Measurements from ENCODE around the gene FZD2.
"Not testable (repeated sequence)": the region's sequence is repeated elsewhere in the genome, so short reads cannot be mapped to it uniquely, and the experiment has no call there.

The FZD2 gene

DNA sequence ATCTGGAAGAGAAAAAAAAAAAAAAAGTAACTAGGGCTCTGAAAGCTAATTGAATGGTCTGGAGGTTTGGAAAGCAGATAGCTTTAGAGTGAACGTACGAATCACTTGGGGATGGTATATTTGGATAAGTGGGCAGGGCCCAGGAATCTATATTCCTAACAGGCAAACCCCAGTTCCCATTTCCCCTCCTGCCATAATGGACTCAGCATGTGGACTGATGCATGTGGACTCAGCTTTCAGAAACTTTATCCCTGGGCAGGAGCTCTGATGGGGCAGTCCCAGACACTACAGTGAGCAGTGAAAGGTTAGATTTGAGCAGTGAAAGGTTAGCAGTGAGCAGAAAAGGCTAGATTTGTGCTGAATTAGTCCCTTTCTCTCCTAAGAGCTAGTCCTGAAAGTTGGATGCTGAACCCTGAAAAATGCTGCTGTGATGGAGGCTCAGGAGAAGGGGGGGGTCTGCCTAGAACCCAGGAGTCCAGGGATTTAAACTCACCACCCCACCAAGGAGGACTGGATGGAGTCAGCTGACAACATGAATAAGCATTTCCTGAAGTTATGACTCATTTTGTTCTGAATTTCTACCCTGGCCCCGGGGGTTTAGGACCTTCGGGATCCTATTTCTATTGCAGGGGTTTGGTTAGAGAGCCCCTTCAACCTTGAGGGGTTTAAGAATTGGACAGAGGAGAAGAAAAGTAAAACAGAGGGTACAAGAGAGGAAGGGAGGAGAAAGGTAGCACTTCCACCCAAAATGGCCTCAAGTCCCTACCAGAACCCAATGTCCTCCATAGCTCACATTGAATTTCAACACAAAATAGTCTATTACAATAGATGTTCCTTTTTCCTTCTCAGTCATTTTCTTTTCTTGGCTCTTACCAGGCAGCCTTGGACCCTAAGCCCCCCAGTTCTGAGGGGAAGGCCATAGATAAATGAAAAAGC is 10.3 kb upstream of the FZD2 start:
- DNase-seq (ENCODE audit: low spot score): peak; percentile 64

DNA sequence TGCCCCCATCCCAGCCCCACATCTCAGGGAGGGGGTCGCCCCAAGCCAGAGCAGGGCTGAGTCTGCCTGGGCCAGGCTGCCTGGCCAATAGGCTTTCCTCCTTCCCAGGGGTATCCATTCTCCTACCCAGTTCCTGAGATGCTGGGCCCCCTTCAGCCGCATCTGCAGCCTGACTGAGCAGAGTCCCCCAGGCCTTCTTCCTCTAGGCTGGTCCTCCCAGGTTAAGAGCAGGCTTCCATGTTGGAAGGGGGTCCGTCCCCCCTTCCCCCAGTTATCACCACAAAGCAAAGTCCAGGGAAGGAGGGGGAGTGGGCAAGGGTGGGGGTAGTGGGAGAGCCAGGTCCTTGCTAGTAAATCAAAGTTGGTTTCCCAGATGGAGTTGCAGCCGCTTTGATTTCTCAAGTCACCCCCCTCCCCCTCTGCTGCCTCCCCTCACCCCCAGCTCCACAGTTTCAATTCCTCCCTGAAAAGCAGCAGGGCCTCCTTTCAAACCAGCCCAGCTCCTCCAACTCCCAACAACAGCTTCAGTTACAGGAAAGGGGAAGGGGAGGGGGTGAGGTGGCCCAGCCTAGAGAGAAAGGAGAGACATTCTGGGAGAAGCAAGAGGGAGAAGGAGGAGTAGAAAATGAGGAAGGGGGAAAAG is 9.5 kb upstream of the FZD2 start:
- no peak for DNase-seq (ENCODE audit: low spot score)

DNA sequence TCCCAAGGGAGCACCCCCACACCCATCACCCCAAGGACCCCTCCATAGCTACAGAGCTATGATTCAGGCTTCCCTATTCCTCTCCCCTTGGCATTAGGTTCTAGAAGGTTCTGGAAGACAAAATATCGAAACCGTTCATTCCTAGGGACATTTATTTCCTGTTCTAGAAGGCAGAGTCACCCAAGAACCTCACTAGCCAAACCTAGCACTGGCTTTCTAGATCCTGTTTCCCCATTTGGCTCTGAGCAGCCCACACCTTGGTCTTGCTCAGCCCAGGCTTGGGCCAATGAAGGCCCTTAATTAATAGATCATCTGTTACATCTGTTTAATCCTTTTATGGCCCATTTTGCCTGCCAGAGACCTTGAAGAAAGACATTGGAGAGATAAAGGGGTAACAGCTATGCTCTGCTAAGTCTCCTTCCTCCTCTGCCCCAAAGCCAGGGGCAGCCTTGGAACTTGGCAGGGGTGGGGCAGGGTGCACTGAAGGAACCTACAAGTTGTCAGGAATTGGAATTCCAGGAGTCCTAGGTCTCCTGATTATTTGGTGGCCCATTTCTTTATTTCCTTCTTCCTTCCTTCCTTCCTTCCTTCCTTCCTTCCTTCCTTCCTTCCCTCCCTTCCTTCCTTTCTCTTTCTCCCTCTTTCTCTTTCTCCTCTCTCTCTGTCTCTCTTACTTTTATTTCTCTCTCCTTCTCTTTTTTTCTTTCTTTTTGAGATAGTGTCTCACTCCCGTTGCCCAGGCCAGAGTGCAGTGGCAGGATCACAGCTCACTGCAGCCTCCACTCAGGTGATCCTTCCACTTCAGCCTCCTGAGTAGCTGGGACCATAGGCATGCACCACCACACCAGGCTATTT is 8.7 kb upstream of the FZD2 start:
- DNase-seq (ENCODE audit: low spot score): no peak

DNA sequence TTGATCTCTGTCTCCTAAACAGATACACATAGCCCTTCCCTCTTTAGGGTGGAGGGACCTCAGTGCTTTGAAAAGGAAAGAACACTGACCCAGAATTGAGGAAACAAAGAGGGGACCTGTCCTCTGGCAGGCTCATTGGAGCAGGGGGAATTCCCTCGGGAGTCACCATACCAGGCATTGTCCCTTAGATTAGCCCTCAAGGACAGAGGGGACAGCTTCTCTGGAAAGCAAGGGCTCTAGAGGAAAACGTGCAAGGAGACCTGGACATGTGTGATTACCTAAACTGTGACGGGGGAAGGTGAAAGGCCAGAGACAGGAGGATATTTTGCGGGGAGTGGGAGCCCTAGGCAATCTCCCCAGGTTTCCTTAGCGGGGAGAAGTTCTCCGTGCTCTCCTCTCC is 7.6 kb upstream of the FZD2 start:
- DNase-seq (ENCODE audit: low spot score): no peak

DNA sequence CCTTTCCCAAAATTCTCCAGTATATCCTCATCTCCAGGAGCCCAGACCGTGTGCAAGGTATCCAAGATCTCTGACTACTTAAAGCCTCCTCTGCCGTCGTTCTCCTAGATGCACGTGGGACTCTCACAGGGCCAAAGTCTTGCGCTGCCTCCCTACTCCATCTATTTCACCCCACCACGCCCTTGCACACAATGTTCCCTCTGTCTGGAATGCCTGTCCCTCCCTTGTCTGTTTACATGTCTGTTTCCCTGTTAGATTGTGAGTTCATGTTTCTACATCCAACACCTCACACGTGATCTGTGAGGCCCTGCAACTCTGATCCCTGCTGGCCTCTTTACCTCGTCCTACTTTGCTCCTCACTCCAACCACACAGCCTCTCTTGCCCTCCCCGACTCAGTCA is 4.9 kb upstream of the FZD2 start:
- no peak for DNase-seq (ENCODE audit: low spot score)

DNA sequence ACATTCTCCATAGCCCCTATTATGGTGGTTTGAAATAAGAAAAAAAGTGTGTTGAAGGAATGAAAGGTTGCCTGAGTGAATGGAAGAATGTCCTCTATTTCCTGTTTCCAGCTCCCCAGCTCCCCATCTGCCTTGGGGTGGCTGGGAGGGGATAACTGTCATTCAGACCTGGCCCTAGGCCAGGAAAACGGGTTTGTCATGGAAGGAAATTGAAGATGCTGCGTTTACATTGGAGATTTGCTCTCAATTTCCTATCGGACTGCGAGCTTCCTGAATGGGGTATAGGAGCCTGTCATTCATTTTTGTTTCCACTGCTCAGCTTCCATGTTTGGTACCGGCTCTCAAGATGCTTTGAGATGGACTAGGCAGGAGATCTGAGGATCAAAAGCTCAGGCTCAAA is 2.2 kb upstream of the FZD2 start:
- no peak for DNase-seq (ENCODE audit: low spot score)

DNA sequence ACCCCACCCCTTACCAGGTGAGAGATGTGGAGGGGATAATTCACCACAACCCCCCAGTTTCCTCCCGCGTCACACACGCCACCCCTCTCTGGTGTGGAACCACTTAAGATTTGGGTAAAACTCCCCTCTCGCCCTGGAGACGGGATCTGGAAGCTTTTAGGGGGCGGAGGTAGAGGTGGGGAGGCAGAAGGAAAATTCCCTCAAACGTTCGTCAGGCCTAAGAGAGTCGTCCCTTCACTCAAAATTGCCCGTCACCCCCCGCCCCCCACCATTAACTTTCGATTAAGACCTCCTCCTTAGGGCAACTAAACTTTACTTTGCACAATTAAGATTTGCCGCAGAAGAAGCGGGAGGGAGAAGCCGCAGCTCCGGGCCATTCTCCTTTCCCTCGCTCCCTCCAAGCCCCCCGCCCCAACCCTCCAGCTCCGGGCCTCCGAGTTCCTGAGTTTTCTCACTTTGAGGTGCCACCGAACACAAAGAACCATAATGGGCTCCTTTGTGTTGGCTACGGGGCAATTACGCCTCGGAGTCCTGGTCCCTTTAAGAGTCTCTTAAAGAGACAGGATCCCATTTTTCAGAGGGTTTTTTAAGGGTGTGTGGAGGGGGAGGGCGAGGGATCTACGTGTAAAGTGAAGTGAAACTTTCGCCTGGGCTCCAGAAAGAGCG is 985 bp upstream of the FZD2 start:
- DNase-seq (ENCODE audit: low spot score): peak; percentile 49

DNA sequence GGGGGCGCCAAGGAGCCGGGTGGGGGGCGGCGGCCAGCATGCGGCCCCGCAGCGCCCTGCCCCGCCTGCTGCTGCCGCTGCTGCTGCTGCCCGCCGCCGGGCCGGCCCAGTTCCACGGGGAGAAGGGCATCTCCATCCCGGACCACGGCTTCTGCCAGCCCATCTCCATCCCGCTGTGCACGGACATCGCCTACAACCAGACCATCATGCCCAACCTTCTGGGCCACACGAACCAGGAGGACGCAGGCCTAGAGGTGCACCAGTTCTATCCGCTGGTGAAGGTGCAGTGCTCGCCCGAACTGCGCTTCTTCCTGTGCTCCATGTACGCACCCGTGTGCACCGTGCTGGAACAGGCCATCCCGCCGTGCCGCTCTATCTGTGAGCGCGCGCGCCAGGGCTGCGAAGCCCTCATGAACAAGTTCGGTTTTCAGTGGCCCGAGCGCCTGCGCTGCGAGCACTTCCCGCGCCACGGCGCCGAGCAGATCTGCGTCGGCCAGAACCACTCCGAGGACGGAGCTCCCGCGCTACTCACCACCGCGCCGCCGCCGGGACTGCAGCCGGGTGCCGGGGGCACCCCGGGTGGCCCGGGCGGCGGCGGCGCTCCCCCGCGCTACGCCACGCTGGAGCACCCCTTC is 484 bp downstream of the FZD2 start:
- peak; percentile 44 for DNase-seq (ENCODE audit: low spot score)

DNA sequence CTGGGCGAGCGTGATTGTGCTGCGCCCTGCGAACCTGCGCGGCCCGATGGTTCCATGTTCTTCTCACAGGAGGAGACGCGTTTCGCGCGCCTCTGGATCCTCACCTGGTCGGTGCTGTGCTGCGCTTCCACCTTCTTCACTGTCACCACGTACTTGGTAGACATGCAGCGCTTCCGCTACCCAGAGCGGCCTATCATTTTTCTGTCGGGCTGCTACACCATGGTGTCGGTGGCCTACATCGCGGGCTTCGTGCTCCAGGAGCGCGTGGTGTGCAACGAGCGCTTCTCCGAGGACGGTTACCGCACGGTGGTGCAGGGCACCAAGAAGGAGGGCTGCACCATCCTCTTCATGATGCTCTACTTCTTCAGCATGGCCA is 1.0 kb downstream of the FZD2 start:
- DNase-seq (ENCODE audit: low spot score): no peak

DNA sequence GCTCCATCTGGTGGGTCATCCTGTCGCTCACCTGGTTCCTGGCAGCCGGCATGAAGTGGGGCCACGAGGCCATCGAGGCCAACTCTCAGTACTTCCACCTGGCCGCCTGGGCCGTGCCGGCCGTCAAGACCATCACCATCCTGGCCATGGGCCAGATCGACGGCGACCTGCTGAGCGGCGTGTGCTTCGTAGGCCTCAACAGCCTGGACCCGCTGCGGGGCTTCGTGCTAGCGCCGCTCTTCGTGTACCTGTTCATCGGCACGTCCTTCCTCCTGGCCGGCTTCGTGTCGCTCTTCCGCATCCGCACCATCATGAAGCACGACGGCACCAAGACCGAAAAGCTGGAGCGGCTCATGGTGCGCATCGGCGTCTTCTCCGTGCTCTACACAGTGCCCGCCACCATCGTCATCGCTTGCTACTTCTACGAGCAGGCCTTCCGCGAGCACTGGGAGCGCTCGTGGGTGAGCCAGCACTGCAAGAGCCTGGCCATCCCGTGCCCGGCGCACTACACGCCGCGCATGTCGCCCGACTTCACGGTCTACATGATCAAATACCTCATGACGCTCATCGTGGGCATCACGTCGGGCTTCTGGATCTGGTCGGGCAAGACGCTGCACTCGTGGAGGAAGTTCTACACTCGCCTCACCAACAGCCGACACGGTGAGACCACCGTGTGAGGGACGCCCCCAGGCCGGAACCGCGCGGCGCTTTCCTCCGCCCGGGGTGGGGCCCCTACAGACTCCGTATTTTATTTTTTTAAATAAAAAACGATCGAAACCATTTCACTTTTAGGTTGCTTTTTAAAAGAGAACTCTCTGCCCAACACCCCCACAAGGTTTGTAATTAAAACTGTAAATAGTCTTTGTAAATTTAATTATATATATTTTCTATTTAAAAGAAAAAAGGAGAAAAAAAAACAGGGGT is 1.7 kb downstream of the FZD2 start:
- DNase-seq (ENCODE audit: low spot score): no peak

DNA sequence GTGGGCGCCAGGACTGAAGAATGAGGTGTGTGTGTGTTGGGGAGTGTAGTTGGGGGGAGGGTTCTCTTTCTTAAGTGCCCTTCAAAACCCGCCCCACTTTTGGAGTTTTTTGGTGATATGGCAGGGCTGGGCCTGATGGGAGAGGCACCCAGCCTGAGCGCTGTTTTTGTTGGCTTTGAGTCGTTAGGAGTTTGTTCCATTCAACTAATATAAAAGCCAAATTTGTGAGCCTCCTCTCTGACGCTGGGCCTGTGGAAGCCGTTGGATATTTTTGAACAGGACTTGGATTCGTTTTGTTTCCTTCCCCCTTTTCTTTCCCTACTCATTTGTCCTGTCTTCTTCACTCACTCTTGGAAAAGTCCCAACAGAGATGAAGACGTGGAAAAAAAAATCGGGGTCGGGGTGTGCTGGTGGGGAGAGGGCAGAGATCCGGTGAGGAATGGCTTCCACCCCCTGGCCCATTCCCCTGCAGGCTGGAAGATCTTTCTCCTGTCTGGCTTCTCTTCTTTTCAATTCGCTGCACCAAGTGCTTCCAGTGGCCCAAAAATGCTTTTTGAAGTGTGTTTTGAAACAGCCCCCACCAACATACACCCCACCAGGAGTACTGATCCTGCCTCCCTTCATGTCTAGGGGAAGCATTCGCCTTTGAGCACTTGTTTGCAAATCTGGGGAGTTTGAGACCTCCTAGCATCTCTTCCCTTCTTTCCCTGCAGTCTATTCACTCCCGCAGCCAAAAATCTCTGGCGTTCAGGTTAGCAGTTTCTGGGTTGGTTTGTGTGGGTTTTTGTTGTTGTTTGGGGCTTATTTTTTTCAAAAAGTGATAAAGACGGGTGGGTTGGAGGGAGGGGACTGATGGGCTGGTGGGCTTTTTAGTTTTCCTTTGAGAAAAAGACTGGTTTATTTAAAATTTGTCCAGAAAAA is 2.6 kb downstream of the FZD2 start:
- no peak for DNase-seq (ENCODE audit: low spot score)

DNA sequence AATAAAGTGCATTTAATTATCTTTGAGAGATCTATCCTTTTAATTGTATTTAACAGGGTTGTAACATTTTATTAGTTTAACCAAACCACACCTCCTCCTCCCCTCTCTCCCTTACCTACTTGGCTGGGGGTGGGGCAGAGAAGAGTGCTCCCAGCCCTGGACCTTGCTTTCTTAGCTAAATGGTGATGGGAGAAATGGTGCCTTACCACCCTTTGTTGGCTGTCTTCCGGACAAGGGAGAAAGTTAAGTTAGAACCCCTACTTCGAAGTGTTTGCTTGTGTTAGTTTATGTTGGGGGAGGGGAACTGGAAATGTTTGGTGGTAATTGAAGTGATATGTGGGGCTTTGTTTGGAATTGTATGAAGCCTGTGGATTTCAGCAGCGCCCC is 3.9 kb downstream of the FZD2 start:
- DNase-seq (ENCODE audit: low spot score): no peak

DNA sequence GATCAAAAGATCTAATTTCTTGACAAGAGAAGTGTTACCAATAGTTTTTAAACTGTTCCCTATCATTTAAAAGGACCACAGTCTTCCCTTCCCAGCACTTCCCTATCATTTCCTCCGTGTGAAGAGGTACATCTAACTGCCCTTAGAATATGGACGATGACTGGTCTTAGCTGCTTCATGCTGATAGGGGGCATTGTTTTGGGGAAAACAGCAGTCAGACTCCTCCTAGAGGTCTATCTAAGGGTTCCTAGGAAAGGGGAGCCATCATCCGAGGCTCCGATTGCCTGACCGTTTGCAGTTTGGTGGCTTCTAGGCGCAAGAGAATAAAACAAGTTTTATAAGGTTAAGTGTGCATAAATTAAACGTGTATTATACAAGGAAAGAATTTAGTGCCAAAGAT is 7.1 kb downstream of the FZD2 start:
- DNase-seq (ENCODE audit: low spot score): no peak

DNA sequence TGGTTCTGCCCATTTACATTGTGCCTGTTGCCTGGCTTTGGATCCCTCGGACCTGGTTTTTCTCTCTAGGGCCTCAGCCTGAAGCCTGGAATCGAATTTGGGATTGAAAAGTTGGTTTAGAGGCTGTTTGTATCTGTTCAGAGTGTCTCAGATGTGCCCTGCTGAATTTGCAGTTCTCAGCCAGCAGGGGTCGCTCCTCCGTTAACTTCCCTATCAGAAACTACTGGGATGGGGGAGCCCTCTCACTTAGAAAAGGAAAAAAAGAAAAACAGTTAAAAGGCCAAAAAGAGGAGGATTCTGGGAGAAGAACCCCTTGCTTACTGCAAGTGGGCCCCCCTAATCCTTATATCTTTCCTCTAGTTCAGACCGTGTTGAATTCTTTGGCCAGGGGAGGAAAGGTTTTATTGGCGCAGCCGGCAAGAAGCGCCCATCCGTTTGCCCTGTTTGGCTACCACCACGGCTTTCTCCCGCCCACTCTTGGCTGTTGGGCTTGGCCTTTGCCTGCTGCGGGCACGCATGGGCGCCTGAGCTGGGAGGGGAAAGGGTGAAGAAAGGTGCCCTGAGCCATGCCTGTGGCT is 8.7 kb downstream of the FZD2 start:
- DNase-seq (ENCODE audit: low spot score): no peak

DNA sequence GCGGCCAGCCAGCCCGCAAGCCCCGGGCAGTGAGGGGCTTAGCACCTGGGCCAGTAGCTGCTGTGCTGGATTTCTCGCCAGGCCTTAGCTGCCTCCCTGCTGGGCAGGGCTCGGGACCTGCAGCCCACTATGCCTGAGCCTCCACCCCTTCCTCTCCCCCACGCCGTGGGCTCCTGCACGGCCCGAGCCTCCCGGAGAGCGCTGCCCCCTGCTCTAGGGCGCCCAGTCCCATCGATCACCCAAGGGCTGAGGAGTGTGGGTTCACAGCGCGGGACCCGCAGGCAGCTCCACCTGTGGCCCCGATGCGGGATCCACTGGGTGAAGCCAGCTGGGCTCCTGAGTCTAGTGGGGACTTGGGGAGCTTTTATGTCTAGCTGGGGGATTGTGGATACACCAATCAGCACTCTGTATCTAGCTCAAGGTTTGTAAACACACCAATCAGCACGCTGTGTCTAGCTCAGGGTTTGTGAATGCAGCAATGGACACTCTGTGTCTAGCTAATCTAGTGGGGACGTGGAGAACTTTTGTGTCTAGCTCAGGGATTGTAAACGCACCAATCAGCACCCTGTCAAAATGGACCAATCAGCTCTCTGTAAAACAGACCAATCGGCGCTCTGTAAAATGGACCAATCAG is 11.1 kb downstream of the FZD2 start:
- DNase-seq (ENCODE audit: low spot score): not testable (repeated sequence)

DNA sequence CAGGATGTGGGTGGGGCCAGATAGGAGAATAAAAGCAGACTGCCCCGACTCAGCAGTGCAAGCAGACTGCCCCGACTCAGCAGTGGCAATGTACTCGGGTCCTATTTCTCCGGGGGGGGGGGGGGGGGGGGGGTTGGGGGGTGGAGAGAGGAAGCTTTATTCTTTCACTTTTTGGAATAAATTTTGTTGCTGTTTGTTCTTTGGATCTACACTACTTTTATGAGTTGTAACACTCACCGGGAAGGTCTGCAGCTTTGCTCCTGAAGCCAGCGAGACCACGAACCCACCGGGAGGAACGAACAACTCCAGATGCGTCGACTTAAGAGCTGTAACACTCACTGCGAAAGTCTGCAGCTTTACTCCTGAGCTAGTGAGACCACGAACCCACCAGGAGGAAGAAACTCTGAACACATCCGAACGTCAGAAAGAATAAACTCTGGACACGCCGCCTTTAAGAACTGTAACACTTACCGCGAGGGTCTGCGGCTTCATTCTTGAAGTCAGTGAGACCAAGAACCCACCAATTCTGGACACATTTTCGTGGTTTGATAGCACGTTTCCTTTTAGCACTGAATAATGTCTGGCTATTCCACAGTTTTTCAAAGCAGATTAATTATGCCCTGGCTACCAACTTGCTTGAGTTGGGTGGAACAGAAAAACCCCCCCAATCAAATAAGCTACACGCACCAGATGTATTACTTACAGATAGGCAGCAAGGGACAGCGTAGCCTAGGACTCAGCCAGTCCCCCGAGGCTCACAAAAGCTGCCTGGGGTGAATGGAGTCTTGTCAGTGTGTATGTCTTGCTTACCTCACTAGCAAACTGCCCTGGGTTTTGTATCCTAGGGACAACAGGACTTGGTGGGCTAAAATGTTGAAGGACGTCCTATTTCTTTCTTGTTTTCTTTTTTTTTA is 11.9 kb downstream of the FZD2 start:
- DNase-seq (ENCODE audit: low spot score): peak; percentile 37

DNA sequence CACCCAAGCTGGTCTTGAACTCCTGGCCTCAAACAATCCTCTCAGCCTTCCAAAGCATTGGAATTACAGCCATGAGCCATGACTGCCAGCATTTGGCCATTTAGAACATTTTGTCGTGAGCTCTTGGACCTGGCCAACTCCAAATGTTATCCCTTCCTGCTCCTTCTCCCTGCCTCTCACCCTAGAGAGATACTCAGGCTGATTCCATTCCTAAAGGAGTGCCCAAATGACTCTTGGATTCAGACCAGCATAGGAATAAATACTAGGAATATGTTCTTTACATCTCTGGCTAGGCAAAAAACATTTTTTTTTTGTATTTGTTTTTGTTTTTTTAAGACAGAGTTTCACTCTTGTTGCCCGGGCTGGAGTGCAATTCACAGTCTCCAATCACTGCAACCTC is 15.5 kb downstream of the FZD2 start:
- no peak for DNase-seq (ENCODE audit: low spot score)

DNA sequence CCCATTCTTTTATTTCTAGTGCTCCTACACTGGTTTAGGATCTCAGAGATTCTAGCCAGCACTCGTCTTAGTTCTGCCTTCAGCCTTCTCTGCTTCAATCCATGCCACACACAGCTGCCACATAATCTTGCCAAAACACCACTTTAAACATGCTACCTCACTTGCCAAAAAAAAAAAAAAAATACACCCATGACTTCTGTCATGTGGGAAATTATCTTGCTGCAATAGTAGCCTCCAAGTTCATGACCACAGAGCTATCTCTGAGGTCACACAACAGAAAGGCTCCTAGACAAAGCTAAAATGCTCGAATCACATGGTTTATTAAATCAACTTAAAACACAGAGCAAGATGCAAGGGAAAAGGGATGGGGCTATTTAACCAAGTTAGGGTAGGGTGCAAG is 18.1 kb downstream of the FZD2 start:
- DNase-seq (ENCODE audit: low spot score): no peak

Data from AG20443 (cell line).